Activated CD8-positive, alpha-beta memory T cell treated with anti-CD3 and anti-CD28 coated beads for 1 hour (primary cell): ENCODE data around the gene GRK5.

Experiments used
- DNase-seq, 2 donors: peaks; one replicate each; pipeline ENCODE4 v3.0.0-alpha.2; 2020; ENCODE audit warnings: low read depth in 1 of 2; ENCODE audit errors: extremely low read depth in 1 of 2

GRK5 gene

GRCh38 chr10:119355930-119356329, 148.6 kb downstream of the GRK5 start:
- DNase-seq, result no peak

- DNase-seq, result no peak
Observed at GRCh38 chr10:119357412-119358151, 150.2 kb downstream of the GRK5 start.

GRCh38 chr10:119358152-119358512, 150.8 kb downstream of the GRK5 start:
- no peak for DNase-seq

GRCh38 chr10:119358567-119358966, 151.2 kb downstream of the GRK5 start:
- DNase-seq, result no peak

- DNase-seq, result no peak
Observed at GRCh38 chr10:119359025-119359424, 151.7 kb downstream of the GRK5 start.

GRCh38 chr10:119360181-119360921, 153.0 kb downstream of the GRK5 start:
- DNase-seq, result no peak

- no peak for DNase-seq
Observed at GRCh38 chr10:119361037-119361436, 153.7 kb downstream of the GRK5 start.

- DNase-seq, result no peak
Observed at GRCh38 chr10:119362122-119362521, 154.8 kb downstream of the GRK5 start.

GRCh38 chr10:119364645-119365600, 157.6 kb downstream of the GRK5 start:
- DNase-seq, result no peak

GRCh38 chr10:119365773-119366599, 158.6 kb downstream of the GRK5 start:
- DNase-seq, result no peak

GRCh38 chr10:119367841-119368549, 160.6 kb downstream of the GRK5 start:
- no peak for DNase-seq

- DNase-seq, result no peak
Observed at GRCh38 chr10:119368581-119368980, 161.2 kb downstream of the GRK5 start.

GRCh38 chr10:119368991-119369869, 161.9 kb downstream of the GRK5 start:
- no peak for DNase-seq

- DNase-seq, result no peak
Observed at GRCh38 chr10:119370111-119370741, 162.9 kb downstream of the GRK5 start.

- DNase-seq, result no peak
Observed at GRCh38 chr10:119370972-119371703, 163.8 kb downstream of the GRK5 start.

GRCh38 chr10:119371704-119372663, 164.6 kb downstream of the GRK5 start:
- no peak for DNase-seq
